Smooth muscle cell (in vitro differentiated cells): ENCODE measurements around the gene VWA8. TPM values are rescaled to one million over a fixed set of nuclear protein-coding genes. Genes with fewer than 3 reads are reported as not detected.
A peak's percentile ranks its signal among the peaks of the same experiment; 100 is the strongest.

ENCODE experiments used
- DNase-seq: peaks from one replicate; lab custom pipeline; 2025; ENCODE audit not compliant: unreplicated experiment; lab: John Stamatoyannopoulos, UW
- H2AFZ ChIP-seq: fragments of 200-600 bp; sonication (generic); 2 replicates; pipeline ENCODE4 v1.6.0; 2016; ENCODE audit warnings: antibody characterized with exemption, low read depth, mild to moderate bottlenecking
- H3F3A ChIP-seq: fragments of 200-600 bp; sonication (generic); 2 replicates; pipeline ENCODE4 v1.6.0; 2017; ENCODE audit warnings: antibody characterized with exemption, low read depth
- H3K27ac ChIP-seq: fragments of 200-600 bp; sonication (generic); 2 replicates; pipeline ENCODE4 v1.5.1; 2016; ENCODE audit warnings: low read depth, mild to moderate bottlenecking
- H3K27me3 ChIP-seq: fragments of 200-600 bp; sonication (generic); 2 replicates; pipeline ENCODE4 v1.6.1; 2016; ENCODE audit warnings: low read depth, mild to moderate bottlenecking
- H3K36me3 ChIP-seq: fragments of 200-600 bp; sonication (generic); 2 replicates; pipeline ENCODE4 v1.5.1; 2016; ENCODE audit warnings: low read depth
- H3K4me1 ChIP-seq: fragments of 200-600 bp; sonication (generic); 2 replicates; pipeline ENCODE4 v1.5.1; 2016; ENCODE audit warnings: low read depth
- H3K4me2 ChIP-seq: fragments of 200-600 bp; sonication (generic); 2 replicates; pipeline ENCODE4 v1.6.0; 2016; ENCODE audit warnings: mild to moderate bottlenecking
- H3K4me3 ChIP-seq: fragments of 200-600 bp; sonication (generic); 2 replicates; pipeline ENCODE4 v1.5.1; 2016; ENCODE audit warnings: mild to moderate bottlenecking
- H3K79me2 ChIP-seq: fragments of 200-600 bp; sonication (generic); 2 replicates; pipeline ENCODE4 v1.6.0; 2016; ENCODE audit warnings: low read depth, mild to moderate bottlenecking
- H3K9ac ChIP-seq: fragments of 200-600 bp; sonication (generic); 2 replicates; pipeline ENCODE4 v1.6.0; 2016; ENCODE audit warnings: low read depth
- H3K9me3 ChIP-seq: fragments of 200-600 bp; sonication (generic); replicated peaks from 2 replicates; pipeline ENCODE4 v1.5.1; 2016; ENCODE audit warnings: low read depth
- H4K20me1 ChIP-seq: fragments of 200-600 bp; sonication (generic); 2 replicates; pipeline ENCODE4 v1.6.0; 2016; ENCODE audit warnings: low read depth
- WGBS: methylation state at CpG from one replicate; pipeline ENCODE4 v1.1.7; 2016; ENCODE audit warnings: low lambda C conversion rate; 5-methylcytosine and 5-hydroxymethylcytosine counted together
- polyA plus RNA-seq: library from polyadenylated mRNA; unstranded; fragments of >200 nt; fragmentation: Nextera tagmentation; extraction: Ambion mirVana; gene quantifications from 2 replicates; pipeline ENCODE4 v1.2.1, GENCODE V29; 2016
- total RNA-seq: library from RNA; depleted of rRNA; stranded (reverse); fragments of >200 nt; gene quantifications from 2 replicates; pipeline ENCODE4 v1.2.3, GENCODE V29; 2014
- TF ChIP-seq, protein P1 (sequence below): fragments of 200-600 bp; sonication (generic); IDR thresholded peaks from 2 replicates; pipeline ENCODE4 v1.5.1; 2017; ENCODE audit warnings: borderline replicate concordance, mild to moderate bottlenecking, antibody characterized with exemption; ENCODE audit not compliant: insufficient read depth, poor library complexity, severe bottlenecking

VWA8 gene
- total and polyA plus RNA-seq, 2 experiments from 2014 or later, result 2.6 to 14.4 TPM

- Histone ChIP-seq H3K36me3 (no peaks in the 10 kb centered on the region), H2AFZ (no peak overlapping the region), H3K9me3 (no peaks in the 10 kb centered on the region), H3K27me3 (no peaks in the 10 kb centered on the region), H3K4me2 (no peak overlapping the region), H3K27ac (no peak overlapping the region), H3K79me2 (no peaks in the 10 kb centered on the region), H3K4me1 (no peaks in the 10 kb centered on the region), H3K9ac (no peak overlapping the region), H3F3A (peaks cover 5% of the 10 kb centered on the region), H4K20me1 (no peaks in the 10 kb centered on the region), H3K4me3 (no peak overlapping the region)
- TF ChIP-seq, protein P1, sequence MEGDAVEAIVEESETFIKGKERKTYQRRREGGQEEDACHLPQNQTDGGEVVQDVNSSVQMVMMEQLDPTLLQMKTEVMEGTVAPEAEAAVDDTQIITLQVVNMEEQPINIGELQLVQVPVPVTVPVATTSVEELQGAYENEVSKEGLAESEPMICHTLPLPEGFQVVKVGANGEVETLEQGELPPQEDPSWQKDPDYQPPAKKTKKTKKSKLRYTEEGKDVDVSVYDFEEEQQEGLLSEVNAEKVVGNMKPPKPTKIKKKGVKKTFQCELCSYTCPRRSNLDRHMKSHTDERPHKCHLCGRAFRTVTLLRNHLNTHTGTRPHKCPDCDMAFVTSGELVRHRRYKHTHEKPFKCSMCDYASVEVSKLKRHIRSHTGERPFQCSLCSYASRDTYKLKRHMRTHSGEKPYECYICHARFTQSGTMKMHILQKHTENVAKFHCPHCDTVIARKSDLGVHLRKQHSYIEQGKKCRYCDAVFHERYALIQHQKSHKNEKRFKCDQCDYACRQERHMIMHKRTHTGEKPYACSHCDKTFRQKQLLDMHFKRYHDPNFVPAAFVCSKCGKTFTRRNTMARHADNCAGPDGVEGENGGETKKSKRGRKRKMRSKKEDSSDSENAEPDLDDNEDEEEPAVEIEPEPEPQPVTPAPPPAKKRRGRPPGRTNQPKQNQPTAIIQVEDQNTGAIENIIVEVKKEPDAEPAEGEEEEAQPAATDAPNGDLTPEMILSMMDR, result no peak
- 98% methylated on average over 10 of the region's 10 CpGs for WGBS
- DNase-seq, result no peak
These were observed 411.4 kb downstream of the VWA8 start for GRCh38 chr13:41549491-41549890.

GRCh38 chr13:41548910-41549309 is 412.0 kb downstream of the VWA8 start:
- H3K27ac ChIP-seq, result no peak overlapping the region
- H3K27me3 ChIP-seq, result no peaks in the 10 kb centered on the region
- no peaks in the 10 kb centered on the region for H3K9me3 ChIP-seq
- H4K20me1 ChIP-seq, result no peaks in the 10 kb centered on the region
- no peak overlapping the region for H2AFZ ChIP-seq
- H3K4me3 ChIP-seq, result no peak overlapping the region
- TF ChIP-seq, protein P1, result no peak
- H3K4me2 ChIP-seq, result no peak overlapping the region
- H3K4me1 ChIP-seq, result no peaks in the 10 kb centered on the region
- DNase-seq, result no peak
- no peaks in the 10 kb centered on the region for H3K36me3 ChIP-seq
- no peaks in the 10 kb centered on the region for H3K79me2 ChIP-seq
- no peak overlapping the region for H3K9ac ChIP-seq
- peaks cover 5% of the 10 kb centered on the region for H3F3A ChIP-seq
- whole genome bisulfite sequencing, result 94% methylated on average over 6 of the region's 6 CpGs

- Histone ChIP-seq H3K4me2 (no peak overlapping the region), H4K20me1 (no peaks in the 10 kb centered on the region), H3K27me3 (no peaks in the 10 kb centered on the region), H3K9ac (no peak overlapping the region), H3K4me3 (no peak overlapping the region), H3K36me3 (no peaks in the 10 kb centered on the region), H3F3A (peaks cover 5% of the 10 kb centered on the region), H3K9me3 (no peaks in the 10 kb centered on the region), H3K79me2 (no peaks in the 10 kb centered on the region), H2AFZ (peak overlapping the region; percentile 14), H3K27ac (no peak overlapping the region), H3K4me1 (no peaks in the 10 kb centered on the region)
- TF ChIP-seq, protein P1, result no peak
- no peak for DNase-seq
- WGBS, result 85% methylated on average over 6 of the region's 6 CpGs
These were observed 412.9 kb downstream of the VWA8 start for GRCh38 chr13:41548031-41548430.

GRCh38 chr13:41547251-41548000 is 413.5 kb downstream of the VWA8 start:
- Histone ChIP-seq H3K4me2 (peak overlapping the region; percentile 42), H3K4me3 (no peak overlapping the region), H3F3A (peaks cover 5% of the 10 kb centered on the region), H3K9me3 (no peaks in the 10 kb centered on the region), H3K79me2 (no peaks in the 10 kb centered on the region), H3K27me3 (no peaks in the 10 kb centered on the region), H3K9ac (peak overlapping the region; percentile 19), H3K36me3 (no peaks in the 10 kb centered on the region), H3K4me1 (no peaks in the 10 kb centered on the region), H2AFZ (peak overlapping the region; percentile 14), H4K20me1 (no peaks in the 10 kb centered on the region), H3K27ac (peak overlapping the region; percentile 72)
- WGBS, result 38% methylated on average over 17 of the region's 17 CpGs
- no peak for DNase-seq
- TF ChIP-seq, protein P1, result no peak
